ENCODE results near the gene POGLUT3. TPM values are rescaled to one million over a fixed set of nuclear protein-coding genes. Genes with fewer than 3 reads are reported as not detected.

The POGLUT3 gene
- total and polyA plus RNA-seq, 2 experiments from 2014 or later = 7.6 to 12.2 TPM

- TF ChIP-seq ZNF462 (CRISPR knock-in tag; IDR thresholded peaks at IDR 0.05) (no peak), ZNF331 (CRISPR knock-in tag; IDR thresholded peaks at IDR 0.05; ENCODE audit: low read depth) (no peak), STAT1 (IDR thresholded peaks at IDR 0.05; ENCODE audit: unreplicated experiment) (no peak), NANOG (IDR thresholded peaks at IDR 0.05; ENCODE audit: borderline replicate concordance) (no peak), EZH2 (IDR thresholded peaks at IDR 0.05; ENCODE audit: low read depth, unreplicated experiment) (no peak), POLR2AphosphoS5 (IDR thresholded peaks at IDR 0.05; ENCODE audit: low read depth) (no peak), CTCF (conservative IDR thresholded peaks at IDR 0.05; ENCODE audit: low read depth in 2 of 2) (no peak), ZNF114 (CRISPR knock-in tag; IDR thresholded peaks at IDR 0.05) (no peak), JUNB (IDR thresholded peaks at IDR 0.05; ENCODE audit: unreplicated experiment) (no peak), EZH2phosphoT487 (IDR thresholded peaks at IDR 0.05; ENCODE audit: unreplicated experiment) (no peak)
Measured at GRCh38 chr11:108500721-108501120, 2.5 kb upstream of the POGLUT3 start (continued).

Data from GM23338 (cell line).